ENCODE results near the gene ADAMTS19.
"Not testable (repeated sequence)": the region's sequence is repeated elsewhere in the genome, so short reads cannot be mapped to it uniquely, and the experiment has no call there.

ADAMTS19 gene

DNA sequence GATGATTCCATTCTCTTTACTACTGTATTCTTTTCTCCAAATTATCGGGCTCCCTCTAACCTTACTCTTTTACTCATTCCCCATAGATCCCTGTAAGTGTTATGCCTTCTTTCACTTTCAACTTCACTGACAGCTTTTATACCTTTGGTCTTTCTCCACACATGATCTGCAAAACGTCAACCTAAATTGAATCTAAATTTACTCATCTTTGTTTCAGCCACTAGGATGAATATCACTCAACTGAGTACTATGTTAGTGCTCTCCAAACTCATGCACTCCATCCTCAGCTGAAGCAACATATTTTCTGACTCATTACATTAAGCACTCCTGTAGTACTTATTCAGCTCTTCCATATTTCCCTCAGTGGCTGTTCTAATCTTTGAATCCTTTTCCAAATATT is 133.4 kb downstream of the ADAMTS19 start:
- no peak for DNase-seq (ENCODE audit: low read depth)

GRCh38 chr5:129601576-129601975 is 141.5 kb downstream of the ADAMTS19 start:
- DNase-seq (ENCODE audit: low read depth), result no peak

DNA sequence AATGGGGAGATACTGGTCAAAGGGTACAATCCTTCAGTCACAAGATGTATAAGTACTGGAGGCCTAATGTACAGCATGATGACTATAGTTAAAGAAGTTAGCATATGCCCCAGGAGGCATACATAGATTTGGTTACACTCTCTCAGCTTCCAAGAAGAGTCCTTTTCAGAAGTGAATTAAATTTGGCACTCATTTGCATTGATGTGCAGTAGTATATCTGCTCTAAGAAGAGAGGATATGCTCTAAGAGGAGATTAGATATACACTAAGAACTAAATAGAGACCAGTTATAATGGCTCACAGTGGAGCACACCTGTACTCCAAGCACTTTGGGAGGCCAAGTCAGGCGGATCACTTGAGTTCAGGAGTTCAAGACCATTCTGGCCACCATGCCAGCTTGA is 148.3 kb downstream of the ADAMTS19 start:
- DNase-seq (ENCODE audit: low read depth), result no peak

DNA sequence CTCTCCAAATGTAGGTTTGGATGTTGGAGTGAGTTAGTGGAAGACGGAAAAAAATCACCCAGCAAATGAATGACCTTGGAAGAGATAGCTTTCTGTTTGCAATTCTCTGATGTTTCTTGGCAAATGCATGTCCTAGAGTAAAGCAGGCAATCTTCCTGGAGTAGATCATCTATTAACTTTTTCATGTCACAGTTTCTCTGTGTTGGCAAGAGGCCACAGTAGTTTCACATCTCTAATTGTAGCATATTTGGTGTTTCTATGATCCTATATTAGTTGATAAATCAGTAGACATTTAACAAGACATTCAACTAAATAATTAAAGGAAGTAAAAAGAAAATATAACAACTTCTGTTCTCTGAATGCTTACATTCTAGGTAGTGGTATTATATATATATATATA is 149.6 kb downstream of the ADAMTS19 start:
- DNase-seq (ENCODE audit: low read depth), result no peak

DNA sequence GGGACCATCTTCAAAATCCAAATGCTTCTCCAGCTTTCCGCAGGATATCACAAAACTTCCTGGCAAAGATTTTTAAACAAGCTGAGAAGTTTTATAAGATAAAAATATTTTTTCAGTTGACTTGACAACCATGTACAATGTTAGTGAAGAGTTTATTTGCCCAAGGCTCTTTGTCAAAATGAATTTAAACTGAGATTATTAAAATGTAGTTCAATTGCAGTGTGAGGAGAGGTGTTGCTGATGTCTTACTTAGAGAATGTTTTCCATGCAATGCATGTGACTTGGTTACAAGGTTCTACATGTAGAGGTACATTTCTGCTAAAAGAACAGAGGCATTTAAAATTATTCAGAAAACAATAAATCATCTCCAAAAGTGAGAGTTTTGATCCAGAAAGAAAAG is 156.4 kb downstream of the ADAMTS19 start:
- no peak for DNase-seq (ENCODE audit: low read depth)

DNA sequence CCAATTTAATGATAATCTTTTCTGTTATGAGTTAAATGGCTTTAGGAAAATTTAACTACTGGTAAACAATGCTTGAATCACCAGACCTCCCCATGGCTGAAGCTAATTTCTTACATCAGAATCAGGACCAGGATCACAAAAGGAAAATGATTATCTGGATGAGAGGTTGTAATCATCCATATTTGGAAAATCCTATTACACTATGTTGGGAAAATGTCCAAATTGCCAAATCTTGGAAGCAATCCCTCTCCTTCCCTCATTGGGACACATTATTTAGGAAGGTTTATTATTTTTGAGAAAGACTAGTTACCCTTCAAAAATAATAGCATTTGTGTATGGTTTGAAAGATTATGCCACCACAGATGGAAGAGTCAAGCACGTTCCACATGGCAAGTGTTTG is 157.1 kb downstream of the ADAMTS19 start:
- no peak for DNase-seq (ENCODE audit: low read depth)

GRCh38 chr5:129619782-129620181 is 159.7 kb downstream of the ADAMTS19 start:
- no peak for DNase-seq (ENCODE audit: low read depth)

DNA sequence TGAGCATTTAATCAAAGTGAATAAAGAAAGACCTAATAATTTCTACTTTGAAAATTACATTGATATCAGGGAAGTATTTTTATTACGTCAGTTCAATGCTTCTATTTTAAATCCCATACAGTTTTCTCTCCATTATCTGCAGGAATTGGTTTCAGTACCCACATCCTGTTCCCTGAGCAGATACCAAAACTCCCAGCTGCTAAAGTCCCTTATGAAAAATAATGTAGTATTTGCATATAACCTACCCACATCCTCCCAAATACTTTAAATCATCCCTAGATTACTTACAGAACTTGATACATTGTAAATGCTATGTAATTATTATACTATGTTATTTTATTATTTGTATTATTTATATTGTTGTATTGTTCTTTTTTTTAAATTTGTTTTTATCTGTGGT is 162.4 kb downstream of the ADAMTS19 start:
- DNase-seq (ENCODE audit: low read depth), result no peak

- DNase-seq (ENCODE audit: low read depth), result no peak
Measured at GRCh38 chr5:129629575-129629974, 169.5 kb downstream of the ADAMTS19 start.

DNA sequence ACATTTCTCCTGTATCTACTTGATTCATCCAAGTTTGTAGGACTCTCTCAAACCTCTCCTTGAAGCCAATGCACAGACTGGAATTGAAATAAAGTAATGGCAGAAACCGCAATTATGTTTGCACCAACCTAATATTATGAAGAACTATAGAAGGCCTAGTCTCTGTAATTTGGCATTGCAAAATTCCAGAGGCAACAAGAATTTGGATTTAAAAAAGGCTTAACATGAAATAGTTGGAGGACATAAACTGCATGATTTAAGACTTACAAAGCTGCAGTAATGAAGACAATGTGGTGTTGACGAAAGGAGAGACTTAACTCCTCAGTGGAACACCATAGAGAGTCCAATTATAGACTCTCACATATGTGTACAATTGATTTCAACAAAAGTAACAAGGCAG is 170.0 kb downstream of the ADAMTS19 start:
- no peak for DNase-seq (ENCODE audit: low read depth)

DNA sequence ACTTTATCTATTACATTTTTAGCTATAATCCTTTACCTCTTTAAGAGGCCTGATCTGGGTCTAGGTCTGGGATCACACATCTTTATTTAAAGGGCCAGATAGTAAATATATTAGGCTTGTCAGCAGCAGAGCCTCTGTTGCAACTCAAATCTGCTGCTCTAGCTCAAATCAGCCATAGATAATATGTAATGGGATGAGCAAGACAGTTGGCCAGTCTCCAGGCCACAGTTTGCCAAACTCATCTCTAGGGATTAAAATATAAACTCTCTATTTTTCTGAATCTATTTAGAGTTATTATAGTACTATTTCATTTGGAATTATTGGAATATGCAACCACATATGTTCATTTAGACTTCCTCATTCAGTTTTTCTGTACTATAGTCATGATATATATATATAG is 171.9 kb downstream of the ADAMTS19 start:
- peak; percentile 42 for DNase-seq (ENCODE audit: low read depth)

- DNase-seq (ENCODE audit: low read depth), result not testable (repeated sequence)
Measured at GRCh38 chr5:129637501-129637900, 177.4 kb downstream of the ADAMTS19 start.

DNA sequence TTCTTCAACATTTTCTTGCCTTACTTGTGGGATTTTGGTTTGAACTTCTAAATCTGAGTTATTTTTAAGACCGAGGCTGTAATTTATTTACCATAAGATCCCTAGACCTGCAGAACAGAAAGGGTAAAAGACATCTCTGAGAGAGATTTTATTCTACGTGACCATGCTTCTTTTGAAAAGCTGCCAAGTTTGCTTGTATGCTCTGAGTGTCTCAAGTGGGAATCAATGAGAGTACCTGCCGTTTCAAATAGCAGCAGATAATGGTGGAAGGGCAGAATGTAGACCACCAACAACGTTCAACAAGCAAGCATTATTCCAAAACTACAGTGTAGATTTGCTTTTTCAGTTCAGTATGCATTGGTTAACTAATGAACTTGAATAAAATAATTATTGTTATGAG is 179.2 kb downstream of the ADAMTS19 start:
- DNase-seq (ENCODE audit: low read depth), result no peak

GRCh38 chr5:129652349-129653056 is 192.4 kb downstream of the ADAMTS19 start:
- DNase-seq (ENCODE audit: low read depth), result peak; percentile 13

DNA sequence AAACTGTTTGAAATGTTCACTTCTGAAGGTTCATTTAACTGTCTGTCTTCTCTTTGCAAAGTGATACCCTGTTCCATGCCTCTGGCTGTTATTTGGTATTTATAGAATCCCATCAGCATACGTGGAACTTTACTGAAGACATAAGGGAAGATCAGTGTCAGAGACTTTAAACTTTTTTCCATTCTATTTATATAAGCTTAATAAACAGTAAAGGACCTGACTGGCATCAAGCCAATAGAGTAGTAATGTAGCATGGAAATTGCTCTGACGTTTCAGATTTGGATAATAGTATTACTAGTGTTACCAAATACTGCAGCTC is 192.9 kb downstream of the ADAMTS19 start:
- DNase-seq (ENCODE audit: low read depth), result no peak

- DNase-seq (ENCODE audit: low read depth), result no peak
Measured at GRCh38 chr5:129653442-129653841, 193.3 kb downstream of the ADAMTS19 start.

DNA sequence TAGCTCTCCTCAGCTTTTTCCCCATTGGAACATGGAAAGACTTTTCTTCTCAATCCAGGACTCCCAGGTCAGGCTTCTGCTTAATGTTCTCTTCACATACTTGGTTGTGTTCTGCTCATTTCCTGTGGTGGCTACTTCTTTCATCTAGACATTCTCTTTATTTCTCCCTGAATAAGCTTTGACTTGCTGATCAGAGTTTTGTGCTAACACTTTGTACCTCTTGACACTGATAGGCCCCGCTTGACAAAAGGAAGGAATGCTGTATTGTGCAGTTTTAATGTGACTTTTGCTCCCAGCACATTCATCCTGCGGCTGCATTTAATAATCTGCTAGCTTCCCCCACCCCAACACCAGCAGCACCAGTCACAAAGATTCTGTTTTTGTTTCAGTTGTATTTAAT is 196.9 kb downstream of the ADAMTS19 start:
- no peak for DNase-seq (ENCODE audit: low read depth)

GRCh38 chr5:129658801-129659200 is 198.7 kb downstream of the ADAMTS19 start:
- no peak for DNase-seq (ENCODE audit: low read depth)

- no peak for DNase-seq (ENCODE audit: low read depth)
Measured at GRCh38 chr5:129661366-129662035, 201.4 kb downstream of the ADAMTS19 start.

DNA sequence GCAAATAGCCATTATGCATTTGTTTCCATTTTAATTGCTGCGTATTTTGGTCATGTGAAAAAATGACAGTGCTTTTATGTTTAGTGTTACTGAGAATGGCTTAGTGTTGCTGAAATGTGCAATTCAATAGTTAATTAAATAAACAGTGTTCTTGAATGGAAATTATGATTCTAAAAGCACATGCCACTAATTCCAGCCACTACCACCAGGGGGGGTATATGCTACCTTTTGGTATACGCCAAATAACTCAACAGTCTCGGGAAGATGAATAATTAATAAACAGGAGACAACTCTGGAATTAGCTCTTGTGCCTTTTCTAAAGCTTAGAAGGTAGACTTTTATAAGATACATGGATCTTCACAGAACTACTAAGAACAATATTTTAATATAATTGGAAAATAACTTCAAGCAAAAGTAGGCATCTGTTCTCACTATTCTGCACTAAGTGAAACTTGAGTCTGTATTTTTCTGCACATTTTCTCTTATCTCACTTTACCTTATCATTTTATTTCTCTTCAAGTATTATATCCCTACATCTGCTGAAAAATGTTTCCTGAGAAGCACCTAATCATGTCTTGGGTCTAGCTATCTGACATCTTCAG is 204.3 kb downstream of the ADAMTS19 start:
- peak; percentile 22 for DNase-seq (ENCODE audit: low read depth)

DNA sequence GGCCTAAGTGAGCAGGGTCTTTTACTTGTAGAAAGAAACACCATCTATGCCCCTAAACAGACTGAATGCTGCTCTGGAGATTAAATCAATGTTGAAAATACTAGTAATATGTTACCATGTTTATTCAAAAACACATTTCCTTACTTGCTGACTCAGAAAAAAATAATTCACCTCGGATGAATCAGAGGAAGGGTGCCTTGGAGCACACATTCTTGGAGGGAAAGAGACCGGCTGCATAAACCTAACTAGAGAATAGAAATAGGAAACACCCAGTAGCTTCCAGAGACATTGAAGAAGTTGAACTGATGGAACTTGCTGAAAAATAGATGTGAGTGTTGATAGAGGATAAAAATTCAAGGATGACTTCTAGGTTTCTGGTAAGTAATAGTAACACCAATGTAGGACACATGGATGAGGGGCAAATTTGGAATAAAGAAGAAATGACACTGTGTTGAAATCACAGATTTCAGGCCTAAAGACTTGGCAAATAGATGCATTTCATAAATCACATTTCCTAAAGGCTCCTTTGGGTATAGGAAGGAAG is 210.9 kb downstream of the ADAMTS19 start:
- peak; percentile 67 for DNase-seq (ENCODE audit: low read depth)

GRCh38 chr5:129672006-129672405 is 211.9 kb downstream of the ADAMTS19 start:
- DNase-seq (ENCODE audit: low read depth), result no peak

GRCh38 chr5:129679671-129680070 is 219.6 kb downstream of the ADAMTS19 start:
- no peak for DNase-seq (ENCODE audit: low read depth)
